Nephron (organoid): ENCODE measurements around the gene PRRC2A.

Experiments
- H3K27ac Mint-ChIP-seq, 3 experiments: 2 replicates each; pipeline ENCODE4 v1.8.0; 2020; ENCODE audit warnings: mixed read lengths in 3 of 3, mild to moderate bottlenecking in 2 of 3, moderate library complexity in 1 of 3
- H3K27me3 Mint-ChIP-seq: 2 replicates; pipeline ENCODE4 v1.8.0; 2021; ENCODE audit warnings: low read depth, mild to moderate bottlenecking, moderate library complexity, mixed read lengths
- H3K36me3 Mint-ChIP-seq: 2 replicates; pipeline ENCODE4 v1.8.0; 2020; ENCODE audit warnings: low read depth, mixed read lengths
- H3K4me1 Mint-ChIP-seq: 2 replicates; pipeline ENCODE4 v1.8.0; 2020; ENCODE audit warnings: mixed read lengths
- H3K4me3 Mint-ChIP-seq, 3 experiments: 2 replicates each; pipeline ENCODE4 v1.8.0; 2020; ENCODE audit warnings: mild to moderate bottlenecking in 3 of 3, mixed read lengths in 3 of 3, moderate library complexity in 2 of 3
- H3K9me3 Mint-ChIP-seq: 2 replicates; pipeline ENCODE4 v1.8.0; 2020; ENCODE audit warnings: mixed read lengths
- CTCF ChIP-seq, 3 experiments: fragments of 200-600 bp; sonication (generic); IDR thresholded peaks; one replicate each; pipeline ENCODE4 v1.5.0; 2021; ENCODE audit warnings: antibody characterized with exemption in 3 of 3; ENCODE audit not compliant: unreplicated experiment in 3 of 3

The PRRC2A gene

GRCh38 chr6:31663126-31663960 is 42.8 kb downstream of the PRRC2A start:
- Mint-ChIP-seq H3K4me3 (peak overlapping the region; percentile 93 to 97 (median 95)), H3K27ac (peak overlapping the region; percentile 97 to 99 (median 99)), H3K27me3 (no peaks in the 10 kb centered on the region), H3K36me3 (peaks cover 30% of the 10 kb centered on the region), H3K9me3 (no peaks in the 10 kb centered on the region), H3K4me1 (peaks cover 68% of the 10 kb centered on the region)
- TF ChIP-seq CTCF (IDR thresholded peaks at IDR 0.05; ENCODE audit: unreplicated experiment in 3 of 3): no peak

- Mint-ChIP-seq H3K4me1 (peaks cover 60% of the 10 kb centered on the region), H3K36me3 (peaks cover 39% of the 10 kb centered on the region), H3K4me3 (peak overlapping the region; percentile 93 to 97 (median 95)), H3K9me3 (no peaks in the 10 kb centered on the region), H3K27me3 (no peaks in the 10 kb centered on the region), H3K27ac (peak overlapping the region; percentile 97 to 99 (median 99))
- TF ChIP-seq CTCF (IDR thresholded peaks at IDR 0.05; ENCODE audit: unreplicated experiment in 3 of 3): no peak
Measured at GRCh38 chr6:31663961-31664789, 43.7 kb downstream of the PRRC2A start.

GRCh38 chr6:31664790-31665500 is 44.4 kb downstream of the PRRC2A start, which contains the start of gene GPANK1:
Gene GPANK1, minus strand, starts transcription at chr6:31664997. Its CDS starts 519 bp downstream, at chr6:31664478.
- Mint-ChIP-seq H3K4me1 (peaks cover 52% of the 10 kb centered on the region), H3K4me3 (peak within 1 kb of the TSS; percentile 93 to 97 (median 95)), H3K36me3 (peaks cover 46% of the 10 kb centered on the region), H3K9me3 (no peaks in the 10 kb centered on the region), H3K27ac (peak within 1 kb of the TSS; percentile 97 to 99 (median 99)), H3K27me3 (no peaks in the 10 kb centered on the region)
- TF ChIP-seq CTCF (IDR thresholded peaks at IDR 0.05; ENCODE audit: unreplicated experiment in 3 of 3): no peak

- Mint-ChIP-seq H3K4me1 (peaks cover 47% of the 10 kb centered on the region), H3K4me3 (peak within 1 kb of the TSS; percentile 93 to 97 (median 95)), H3K27me3 (no peaks in the 10 kb centered on the region), H3K27ac (peak within 1 kb of the TSS; percentile 97 to 99 (median 99)), H3K9me3 (no peaks in the 10 kb centered on the region), H3K36me3 (peaks cover 54% of the 10 kb centered on the region)
- no peak for TF ChIP-seq CTCF (IDR thresholded peaks at IDR 0.05; ENCODE audit: unreplicated experiment in 3 of 3)
Measured at GRCh38 chr6:31665501-31666336, 45.2 kb downstream of the PRRC2A start, which contains the start of gene CSNK2B. Gene CSNK2B, plus strand, starts transcription at chr6:31666080. Its CDS starts 752 bp downstream, at chr6:31666832.
